Epithelial cell of esophagus (primary cell): ENCODE results near the gene N4BP2L1.

ENCODE experiments used
- DNase-seq: peaks from one replicate; pipeline ENCODE4 v3.0.0; 2010; ENCODE audit warnings: low read depth
- H3K4me3 ChIP-seq: 2 replicates; pipeline ENCODE4 v1.5.1; 2011; ENCODE audit warnings: mild to moderate bottlenecking, low read length, control low read depth
- TF ChIP-seq, protein P1 (sequence below): IDR thresholded peaks from 2 replicates; pipeline ENCODE4 v1.5.1; 2011; ENCODE audit warnings: low read depth, mild to moderate bottlenecking, low read length, control low read depth, inconsistent platforms; ENCODE audit not compliant: insufficient read depth; ENCODE audit errors: missing control alignments

Gene N4BP2L1

DNA sequence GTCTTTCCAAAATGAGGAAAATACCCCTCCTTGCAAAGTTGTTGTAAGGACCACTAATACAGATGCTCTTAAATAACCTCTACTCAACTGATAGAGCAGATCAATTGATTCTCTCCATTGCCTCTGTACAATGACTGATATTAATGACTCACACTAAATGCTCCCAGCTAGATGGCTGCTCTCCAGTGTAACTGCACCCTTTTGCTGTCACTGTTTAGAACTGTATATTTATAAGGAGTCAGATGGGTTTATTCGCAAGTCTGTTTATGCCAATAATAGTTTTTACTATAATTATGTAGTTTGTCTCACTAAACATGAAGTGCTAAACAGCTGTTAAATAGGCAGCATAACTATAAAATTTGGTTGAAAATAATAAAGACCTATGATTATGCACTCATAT lies 21.0 kb upstream of the N4BP2L1 start:
- DNase-seq: peak; percentile 29
- H3K4me3 ChIP-seq: no peak overlapping the region
- TF ChIP-seq, protein P1, sequence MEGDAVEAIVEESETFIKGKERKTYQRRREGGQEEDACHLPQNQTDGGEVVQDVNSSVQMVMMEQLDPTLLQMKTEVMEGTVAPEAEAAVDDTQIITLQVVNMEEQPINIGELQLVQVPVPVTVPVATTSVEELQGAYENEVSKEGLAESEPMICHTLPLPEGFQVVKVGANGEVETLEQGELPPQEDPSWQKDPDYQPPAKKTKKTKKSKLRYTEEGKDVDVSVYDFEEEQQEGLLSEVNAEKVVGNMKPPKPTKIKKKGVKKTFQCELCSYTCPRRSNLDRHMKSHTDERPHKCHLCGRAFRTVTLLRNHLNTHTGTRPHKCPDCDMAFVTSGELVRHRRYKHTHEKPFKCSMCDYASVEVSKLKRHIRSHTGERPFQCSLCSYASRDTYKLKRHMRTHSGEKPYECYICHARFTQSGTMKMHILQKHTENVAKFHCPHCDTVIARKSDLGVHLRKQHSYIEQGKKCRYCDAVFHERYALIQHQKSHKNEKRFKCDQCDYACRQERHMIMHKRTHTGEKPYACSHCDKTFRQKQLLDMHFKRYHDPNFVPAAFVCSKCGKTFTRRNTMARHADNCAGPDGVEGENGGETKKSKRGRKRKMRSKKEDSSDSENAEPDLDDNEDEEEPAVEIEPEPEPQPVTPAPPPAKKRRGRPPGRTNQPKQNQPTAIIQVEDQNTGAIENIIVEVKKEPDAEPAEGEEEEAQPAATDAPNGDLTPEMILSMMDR: no peak

DNA sequence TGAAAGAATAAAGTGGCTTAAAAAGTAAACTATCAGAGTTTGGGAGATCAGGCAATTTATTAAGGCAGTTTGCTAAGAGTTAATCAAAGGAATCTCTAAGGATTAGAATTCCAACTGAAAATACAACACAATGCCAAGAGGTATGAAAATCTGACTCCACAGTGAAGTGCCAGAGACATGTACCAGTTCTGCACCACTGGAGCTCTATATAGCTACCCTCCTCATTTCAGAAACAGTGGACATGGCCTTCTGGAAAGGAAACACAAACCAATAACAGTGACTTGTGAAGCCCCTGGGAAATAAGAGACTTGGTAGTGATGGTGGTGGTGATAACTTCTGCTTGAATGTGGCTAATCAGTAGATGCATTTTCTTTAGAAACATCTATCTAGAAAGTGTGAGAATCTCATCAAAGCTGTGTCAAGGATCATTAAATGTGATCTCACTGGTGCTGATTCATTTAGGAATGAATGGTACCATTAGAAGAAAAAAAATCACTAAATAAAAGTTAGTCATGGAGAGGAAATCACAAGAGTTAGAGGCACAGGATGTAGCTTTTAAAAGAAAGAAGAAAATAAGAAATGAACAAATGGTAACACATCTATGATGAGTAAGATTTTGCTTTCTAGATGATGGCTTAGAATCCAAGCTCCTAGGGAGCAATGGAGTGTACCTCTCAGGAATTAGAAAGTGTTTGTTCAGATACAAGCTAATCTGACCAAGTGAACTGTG lies 20.1 kb upstream of the N4BP2L1 start:
- DNase-seq: no peak
- TF ChIP-seq, protein P1: no peak

DNA sequence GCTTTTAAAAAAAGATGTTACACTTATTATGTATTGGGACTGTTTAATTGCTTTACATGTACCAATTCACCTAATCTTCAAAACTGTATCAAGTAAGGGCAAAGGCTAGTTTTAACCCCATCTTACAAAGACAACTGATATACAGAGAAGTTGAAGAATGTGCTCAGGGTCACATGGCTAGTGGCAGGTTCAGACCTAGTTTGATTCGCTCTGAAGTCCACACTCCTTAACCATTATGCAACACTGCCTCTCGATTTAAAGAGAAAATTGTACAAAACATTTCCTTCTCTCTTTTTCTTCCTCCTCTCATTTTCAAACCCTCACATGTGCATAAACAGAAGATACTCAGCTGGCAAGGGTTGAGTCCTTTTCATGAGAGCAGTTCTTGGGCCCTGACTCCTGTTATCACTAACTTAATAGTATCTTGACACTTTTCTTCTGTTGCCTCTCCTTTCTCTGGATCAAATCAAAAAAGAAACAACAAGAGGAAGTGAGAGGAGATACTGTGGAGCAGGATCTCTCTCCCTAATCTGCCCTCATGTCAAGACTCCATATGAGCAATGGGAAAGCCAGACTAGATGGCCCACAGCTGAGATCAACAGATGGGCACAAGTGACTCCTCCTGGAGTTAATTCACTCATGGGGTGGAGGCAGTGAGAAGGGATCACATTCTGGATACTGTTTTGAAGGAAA lies 19.0 kb upstream of the N4BP2L1 start:
- H3K4me3 ChIP-seq: no peak overlapping the region
- TF ChIP-seq, protein P1: no peak
- no peak for DNase-seq

More for the DNA sequence above, 20.1 kb upstream of the N4BP2L1 start:
- no peak overlapping the region for H3K4me3 ChIP-seq

DNA sequence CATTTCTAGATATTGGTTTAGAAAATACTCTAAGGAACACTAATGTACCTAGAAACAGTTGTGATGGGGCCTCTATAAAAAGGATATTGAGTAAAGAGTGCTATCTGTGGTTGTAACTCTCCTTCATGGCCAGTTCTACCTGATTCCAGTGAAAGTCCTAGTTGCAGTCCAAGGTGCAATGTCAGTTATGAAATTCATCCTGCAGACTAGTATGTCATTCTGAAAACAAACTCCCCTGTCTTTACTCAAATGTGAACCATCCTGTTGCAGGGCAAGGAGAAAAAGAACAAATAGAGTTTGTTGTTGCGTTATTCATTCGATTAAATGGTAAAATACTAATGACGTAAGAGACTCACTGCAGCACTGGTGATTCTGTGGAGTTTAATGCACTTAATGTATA lies 18.3 kb upstream of the N4BP2L1 start:
- TF ChIP-seq, protein P1: no peak
- no peak overlapping the region for H3K4me3 ChIP-seq
- DNase-seq: no peak

DNA sequence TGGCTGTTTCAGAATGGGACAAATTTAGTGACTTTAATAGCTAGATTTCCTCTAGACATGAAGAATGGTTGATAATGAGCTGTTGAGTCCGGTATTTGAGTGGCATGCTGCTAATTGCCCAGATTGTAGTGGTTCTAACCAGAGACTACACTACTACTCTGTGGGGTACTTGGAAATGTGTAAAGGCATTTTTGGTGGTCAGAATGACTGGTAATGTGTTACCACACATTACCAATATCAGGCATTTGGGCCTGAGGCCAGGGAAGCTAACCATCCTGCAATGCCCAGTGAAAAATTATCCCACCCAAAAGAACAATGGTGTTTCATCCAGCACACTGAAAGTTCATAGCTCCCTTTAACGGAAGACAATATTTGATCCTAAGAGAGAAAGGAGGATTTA lies 17.5 kb upstream of the N4BP2L1 start:
- TF ChIP-seq, protein P1: no peak
- H3K4me3 ChIP-seq: no peak overlapping the region
- DNase-seq: no peak

DNA sequence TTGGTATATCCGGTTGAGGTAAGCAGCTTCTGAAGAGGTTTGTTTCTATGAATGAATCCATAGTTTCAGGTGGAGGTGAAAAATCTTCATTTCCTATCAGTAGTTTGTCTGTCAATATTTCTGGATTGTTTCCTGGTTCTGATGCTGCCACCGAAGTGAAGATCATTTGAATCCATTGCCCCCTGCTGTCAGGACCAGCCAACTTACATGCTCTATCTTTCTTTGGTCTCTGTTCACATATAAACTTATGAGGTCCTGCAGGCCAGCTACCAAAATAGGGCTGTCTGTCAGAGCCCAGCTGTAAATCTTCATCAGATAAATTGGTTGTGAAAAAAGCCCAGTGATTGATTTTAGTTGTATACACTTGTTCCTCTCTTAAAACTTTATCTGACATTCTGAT lies 15.2 kb upstream of the N4BP2L1 start:
- DNase-seq: peak; percentile 28
- no peak overlapping the region for H3K4me3 ChIP-seq
- TF ChIP-seq, protein P1: peak; percentile 34
